Lung (tissue), 12 donors: ENCODE data around the gene FSHR. TPM values are rescaled to one million over a fixed set of nuclear protein-coding genes. Genes with fewer than 3 reads are reported as not detected.

ENCODE experiments used
- ATAC-seq: fragments of 200-7000 bp; cut with Tn5 transposase; one replicate; pipeline ENCODE4 v1.9.1; 2020; ENCODE audit warnings: moderate number of reproducible peaks; ENCODE audit not compliant: insufficient read depth, low FRiP score
- DNase-seq, 3 donors: peaks; one replicate each; pipeline ENCODE4 v3.0.0-alpha.2; 2013 to 2017
- H3K27ac ChIP-seq, 2 donors: one replicate each; pipeline ENCODE4 v1.5.1; 2013; ENCODE audit warnings: mild to moderate bottlenecking in 2 of 2, moderate library complexity in 2 of 2, control low read depth in 1 of 2, inconsistent platforms in 1 of 2, low read depth in 1 of 2, low read length in 1 of 2
- H3K27me3 ChIP-seq, 3 donors: one replicate each; pipeline ENCODE4 v1.5.1; 2013; ENCODE audit warnings: low read length in 2 of 3; ENCODE audit not compliant: control insufficient read depth in 3 of 3, insufficient read depth in 3 of 3
- H3K36me3 ChIP-seq, 4 donors: one replicate each; pipeline ENCODE4 v1.5.1; 2013; ENCODE audit warnings: low read length in 4 of 4, mild to moderate bottlenecking in 1 of 4, moderate library complexity in 1 of 4; ENCODE audit not compliant: control insufficient read depth in 4 of 4, insufficient read depth in 4 of 4
- H3K4me1 ChIP-seq, 5 donors: one replicate each; pipeline ENCODE4 v1.5.1; 2013; ENCODE audit warnings: low read length in 5 of 5, mild to moderate bottlenecking in 2 of 5, moderate library complexity in 1 of 5; ENCODE audit not compliant: control insufficient read depth in 5 of 5, insufficient read depth in 5 of 5
- H3K4me3 ChIP-seq: one replicate; pipeline ENCODE4 v1.5.1; 2013; ENCODE audit warnings: mild to moderate bottlenecking, control low read depth, moderate library complexity
- H3K9ac ChIP-seq, 2 donors: one replicate each; pipeline ENCODE4 v1.5.1; 2013; ENCODE audit warnings: low read length in 2 of 2, control low read depth in 1 of 2; ENCODE audit not compliant: insufficient read depth in 1 of 2
- H3K9me3 ChIP-seq, 4 donors: one replicate each; pipeline ENCODE4 v1.5.1; 2013; ENCODE audit warnings: low read length in 3 of 4, mild to moderate bottlenecking in 1 of 4, moderate library complexity in 1 of 4; ENCODE audit not compliant: control insufficient read depth in 4 of 4, insufficient read depth in 3 of 4
- CTCF ChIP-seq: IDR thresholded peaks from 2 replicates; pipeline ENCODE4 v1.5.1; 2012; ENCODE audit warnings: mild to moderate bottlenecking; ENCODE audit errors: control extremely low read depth, extremely low read depth
- WGBS, 2 donors: extraction: QIAGEN DNeasy Blood & Tissue Kit; methylation state at CpG; one replicate each; pipeline ENCODE4 v1.1.7; 2013; 5-methylcytosine and 5-hydroxymethylcytosine counted together
- polyA plus RNA-seq, 2 donors: library from polyadenylated mRNA; stranded (reverse); fragments of 200-250 nt; gene quantifications; one replicate each; pipeline ENCODE4 v1.2.1, GENCODE V29; 2013
- total RNA-seq, 2 donors: library from RNA; depleted of rRNA in 1 of 2; stranded (reverse); fragments of >200 nt in 1 of 2; gene quantifications; one replicate each; pipeline ENCODE4 v1.2.1, GENCODE V29; 2014 to 2021
- donor health status: control.
- donor health status: control.
- donor health status: Bipolar disorder and iron deficiency.
- donor health status: healthy.
- donor health status: DM: yes; HTN: yes; CAD: no.

The FSHR gene
- total and polyA plus RNA-seq, 4 donors = not detected

GRCh38 chr2:49178656-49179055 lies 24.3 kb upstream of the FSHR start:
- Histone ChIP-seq H3K27me3 (no peaks in the 10 kb centered on the region), H3K4me1 (no peaks in the 10 kb centered on the region), H3K9ac (no peak overlapping the region), H3K4me3 (no peak overlapping the region), H3K9me3 (no peaks in the 10 kb centered on the region), H3K36me3 (no peaks in the 10 kb centered on the region), H3K27ac (no peak overlapping the region)
- no peak for DNase-seq
- peak; percentile 19 for ATAC-seq
- TF ChIP-seq CTCF = no peak
- WGBS, 2 donors = 76 to 90% methylated on average over 7 of the region's 7 CpGs

- DNase-seq = no peak
- Histone ChIP-seq H3K27ac (no peak overlapping the region), H3K4me3 (no peak overlapping the region), H3K27me3 (no peaks in the 10 kb centered on the region), H3K36me3 (no peaks in the 10 kb centered on the region), H3K4me1 (no peaks in the 10 kb centered on the region), H3K9ac (no peak overlapping the region), H3K9me3 (no peaks in the 10 kb centered on the region)
- ATAC-seq = no peak
- no peak for TF ChIP-seq CTCF
- WGBS, 2 donors = 93 to 96% methylated on average over 1 of the region's 1 CpG
These were observed 22.9 kb upstream of the FSHR start for GRCh38 chr2:49177194-49177593.

GRCh38 chr2:49175831-49176230 lies 21.5 kb upstream of the FSHR start:
- ATAC-seq (no peak), DNase-seq (peak in 1 of 3 donors; percentile 3)
- Histone ChIP-seq H3K36me3 (no peaks in the 10 kb centered on the region), H3K9ac (no peak overlapping the region), H3K27me3 (no peaks in the 10 kb centered on the region), H3K4me1 (no peaks in the 10 kb centered on the region), H3K9me3 (no peaks in the 10 kb centered on the region), H3K27ac (no peak overlapping the region), H3K4me3 (no peak overlapping the region)
- 45 to 70% methylated on average over 3 of the region's 3 CpGs for WGBS, 2 donors
- no peak for TF ChIP-seq CTCF

GRCh38 chr2:49174750-49175149 lies 20.4 kb upstream of the FSHR start:
- ATAC-seq (no peak), DNase-seq (peak in 2 of 3 donors; percentile 1 to 6)
- Histone ChIP-seq H3K9ac (no peak overlapping the region), H3K36me3 (no peaks in the 10 kb centered on the region), H3K9me3 (peaks cover 0 to 6% (median 0%) of the 10 kb centered on the region in 4 donors), H3K4me3 (no peak overlapping the region), H3K27me3 (no peaks in the 10 kb centered on the region), H3K4me1 (no peaks in the 10 kb centered on the region), H3K27ac (no peak overlapping the region)
- no peak for TF ChIP-seq CTCF
- WGBS, 2 donors = 66 to 84% methylated on average over 3 of the region's 3 CpGs
